ENCODE results near the gene SLC44A3. TPM values are rescaled to one million over a fixed set of nuclear protein-coding genes. Genes with fewer than 3 reads are reported as not detected.

Gene SLC44A3
- total and polyA plus RNA-seq, 2 donors: 4.7 to 6.8 TPM

GRCh38 chr1:94806441-94806871 is 13.7 kb upstream of the SLC44A3 start:
- H3K36me3 ChIP-seq (ENCODE audit: control insufficient read depth in 2 of 2, insufficient read depth in 2 of 2, low read length in 1 of 2): no peaks in the 10 kb centered on the region
- H3K4me1 ChIP-seq (ENCODE audit: control insufficient read depth in 2 of 2, insufficient read depth in 2 of 2, low read length in 2 of 2): peaks cover 0 to 44% of the 10 kb centered on the region in 2 donors
- H3K27me3 ChIP-seq (ENCODE audit: control insufficient read depth in 2 of 2, insufficient read depth in 1 of 2, low read length in 1 of 2): no peaks in the 10 kb centered on the region
- DNase-seq (ENCODE audit: low read depth in 6 of 9, low spot score in 9 of 9): no peak
- WGBS: 72% methylated on average over 6 of the region's 6 CpGs
- H3K27ac ChIP-seq (ENCODE audit: low read depth in 1 of 2, low read length in 1 of 2): no peak overlapping the region
- H3K9me3 ChIP-seq (ENCODE audit: control insufficient read depth in 2 of 2, insufficient read depth in 1 of 2, low read length in 1 of 2): no peaks in the 10 kb centered on the region
- H3K4me3 ChIP-seq (ENCODE audit: low read length in 2 of 2): no peak overlapping the region

- 81% methylated on average over 12 of the region's 12 CpGs for WGBS
- DNase-seq (ENCODE audit: low read depth in 6 of 9, low spot score in 9 of 9): peak in 1 of 9 donors; percentile 63
These were observed 12.2 kb upstream of the SLC44A3 start for GRCh38 chr1:94807742-94808491.

GRCh38 chr1:94808669-94809068 is 11.5 kb upstream of the SLC44A3 start:
- peaks cover 0 to 28% of the 10 kb centered on the region in 2 donors for H3K4me1 ChIP-seq (ENCODE audit: control insufficient read depth in 2 of 2, insufficient read depth in 2 of 2, low read length in 2 of 2)

More at GRCh38 chr1:94807742-94808491, 12.2 kb upstream of the SLC44A3 start:
- no peak overlapping the region for H3K27ac ChIP-seq (ENCODE audit: low read depth in 1 of 2, low read length in 1 of 2)
- peaks cover 0 to 36% of the 10 kb centered on the region in 2 donors for H3K4me1 ChIP-seq (ENCODE audit: control insufficient read depth in 2 of 2, insufficient read depth in 2 of 2, low read length in 2 of 2)
- H3K36me3 ChIP-seq (ENCODE audit: control insufficient read depth in 2 of 2, insufficient read depth in 2 of 2, low read length in 1 of 2): no peaks in the 10 kb centered on the region
- no peak overlapping the region for H3K4me3 ChIP-seq (ENCODE audit: low read length in 2 of 2)
- no peaks in the 10 kb centered on the region for H3K27me3 ChIP-seq (ENCODE audit: control insufficient read depth in 2 of 2, insufficient read depth in 1 of 2, low read length in 1 of 2)
- no peaks in the 10 kb centered on the region for H3K9me3 ChIP-seq (ENCODE audit: control insufficient read depth in 2 of 2, insufficient read depth in 1 of 2, low read length in 1 of 2)

GRCh38 chr1:94812985-94813384 is 7.2 kb upstream of the SLC44A3 start:
- Histone ChIP-seq H3K27me3 (ENCODE audit: control insufficient read depth in 2 of 2, insufficient read depth in 1 of 2, low read length in 1 of 2) (peaks cover 0 to 2% of the 10 kb centered on the region in 2 donors), H3K4me1 (ENCODE audit: control insufficient read depth in 2 of 2, insufficient read depth in 2 of 2, low read length in 2 of 2) (peaks cover 0 to 10% of the 10 kb centered on the region in 2 donors), H3K4me3 (ENCODE audit: low read length in 2 of 2) (no peak overlapping the region), H3K9me3 (ENCODE audit: control insufficient read depth in 2 of 2, insufficient read depth in 1 of 2, low read length in 1 of 2) (no peaks in the 10 kb centered on the region), H3K27ac (ENCODE audit: low read depth in 1 of 2, low read length in 1 of 2) (no peak overlapping the region), H3K36me3 (ENCODE audit: control insufficient read depth in 2 of 2, insufficient read depth in 2 of 2, low read length in 1 of 2) (no peaks in the 10 kb centered on the region)
- DNase-seq (ENCODE audit: low read depth in 6 of 9, low spot score in 9 of 9): no peak
- WGBS: 93% methylated on average over 4 of the region's 4 CpGs

More at GRCh38 chr1:94808669-94809068, 11.5 kb upstream of the SLC44A3 start:
- no peak for DNase-seq (ENCODE audit: low read depth in 6 of 9, low spot score in 9 of 9)
- H3K36me3 ChIP-seq (ENCODE audit: control insufficient read depth in 2 of 2, insufficient read depth in 2 of 2, low read length in 1 of 2): no peaks in the 10 kb centered on the region
- H3K27me3 ChIP-seq (ENCODE audit: control insufficient read depth in 2 of 2, insufficient read depth in 1 of 2, low read length in 1 of 2): no peaks in the 10 kb centered on the region
- H3K27ac ChIP-seq (ENCODE audit: low read depth in 1 of 2, low read length in 1 of 2): no peak overlapping the region
- no peak overlapping the region for H3K4me3 ChIP-seq (ENCODE audit: low read length in 2 of 2)
- no peaks in the 10 kb centered on the region for H3K9me3 ChIP-seq (ENCODE audit: control insufficient read depth in 2 of 2, insufficient read depth in 1 of 2, low read length in 1 of 2)
- 51% methylated on average over 3 of the region's 3 CpGs for WGBS

- no peak overlapping the region for H3K4me3 ChIP-seq (ENCODE audit: low read length in 2 of 2)
- H3K27me3 ChIP-seq (ENCODE audit: control insufficient read depth in 2 of 2, insufficient read depth in 1 of 2, low read length in 1 of 2): peaks cover 19 to 22% of the 10 kb centered on the region in 2 donors
- no peak for DNase-seq (ENCODE audit: low read depth in 6 of 9, low spot score in 9 of 9)
- H3K9me3 ChIP-seq (ENCODE audit: control insufficient read depth in 2 of 2, insufficient read depth in 1 of 2, low read length in 1 of 2): peaks cover 0 to 3% of the 10 kb centered on the region in 2 donors
- WGBS: 97% methylated on average over 1 of the region's 1 CpG
- H3K4me1 ChIP-seq (ENCODE audit: control insufficient read depth in 2 of 2, insufficient read depth in 2 of 2, low read length in 2 of 2): peaks cover 0 to 8% of the 10 kb centered on the region in 2 donors
- H3K27ac ChIP-seq (ENCODE audit: low read depth in 1 of 2, low read length in 1 of 2): no peak overlapping the region
- no peaks in the 10 kb centered on the region for H3K36me3 ChIP-seq (ENCODE audit: control insufficient read depth in 2 of 2, insufficient read depth in 2 of 2, low read length in 1 of 2)
These were observed 4.1 kb upstream of the SLC44A3 start for GRCh38 chr1:94816030-94816429.

- no peak overlapping the region for H3K4me3 ChIP-seq (ENCODE audit: low read length in 2 of 2)
- peaks cover 27 to 34% of the 10 kb centered on the region in 2 donors for H3K27me3 ChIP-seq (ENCODE audit: control insufficient read depth in 2 of 2, insufficient read depth in 1 of 2, low read length in 1 of 2)
- H3K4me1 ChIP-seq (ENCODE audit: control insufficient read depth in 2 of 2, insufficient read depth in 2 of 2, low read length in 2 of 2): peaks cover 0 to 8% of the 10 kb centered on the region in 2 donors
- 96% methylated on average over 2 of the region's 2 CpGs for WGBS
- H3K27ac ChIP-seq (ENCODE audit: low read depth in 1 of 2, low read length in 1 of 2): no peak overlapping the region
- H3K36me3 ChIP-seq (ENCODE audit: control insufficient read depth in 2 of 2, insufficient read depth in 2 of 2, low read length in 1 of 2): no peaks in the 10 kb centered on the region
- no peak for DNase-seq (ENCODE audit: low read depth in 6 of 9, low spot score in 9 of 9)
- H3K9me3 ChIP-seq (ENCODE audit: control insufficient read depth in 2 of 2, insufficient read depth in 1 of 2, low read length in 1 of 2): peaks cover 0 to 3% of the 10 kb centered on the region in 2 donors
These were observed 2.4 kb upstream of the SLC44A3 start for GRCh38 chr1:94817712-94818111.

- 53% methylated on average over 14 of the region's 14 CpGs for WGBS
These were observed 766 bp upstream of the SLC44A3 start for GRCh38 chr1:94819238-94819944.

GRCh38 chr1:94820936-94821335 is 779 bp downstream of the SLC44A3 start:
- no peaks in the 10 kb centered on the region for H3K36me3 ChIP-seq (ENCODE audit: control insufficient read depth in 2 of 2, insufficient read depth in 2 of 2, low read length in 1 of 2)
- H3K27ac ChIP-seq (ENCODE audit: low read depth in 1 of 2, low read length in 1 of 2): no peak overlapping the region
- peaks cover 0 to 3% of the 10 kb centered on the region in 2 donors for H3K9me3 ChIP-seq (ENCODE audit: control insufficient read depth in 2 of 2, insufficient read depth in 1 of 2, low read length in 1 of 2)
- 51% methylated on average over 7 of the region's 7 CpGs for WGBS
- peaks cover 27 to 43% of the 10 kb centered on the region in 2 donors for H3K27me3 ChIP-seq (ENCODE audit: control insufficient read depth in 2 of 2, insufficient read depth in 1 of 2, low read length in 1 of 2)
- DNase-seq (ENCODE audit: low read depth in 6 of 9, low spot score in 9 of 9): no peak
- H3K4me3 ChIP-seq (ENCODE audit: low read length in 2 of 2): peak overlapping the region; percentile 43 to 47
- peaks cover 0 to 8% of the 10 kb centered on the region in 2 donors for H3K4me1 ChIP-seq (ENCODE audit: control insufficient read depth in 2 of 2, insufficient read depth in 2 of 2, low read length in 2 of 2)

More at GRCh38 chr1:94819238-94819944, 766 bp upstream of the SLC44A3 start:
- Histone ChIP-seq H3K27me3 (ENCODE audit: control insufficient read depth in 2 of 2, insufficient read depth in 1 of 2, low read length in 1 of 2) (peaks cover 27 to 43% of the 10 kb centered on the region in 2 donors), H3K4me1 (ENCODE audit: control insufficient read depth in 2 of 2, insufficient read depth in 2 of 2, low read length in 2 of 2) (peaks cover 0 to 8% of the 10 kb centered on the region in 2 donors), H3K36me3 (ENCODE audit: control insufficient read depth in 2 of 2, insufficient read depth in 2 of 2, low read length in 1 of 2) (no peaks in the 10 kb centered on the region), H3K9me3 (ENCODE audit: control insufficient read depth in 2 of 2, insufficient read depth in 1 of 2, low read length in 1 of 2) (peaks cover 0 to 3% of the 10 kb centered on the region in 2 donors), H3K27ac (ENCODE audit: low read depth in 1 of 2, low read length in 1 of 2) (no peak overlapping the region), H3K4me3 (ENCODE audit: low read length in 2 of 2) (peak overlapping the region; percentile 43 to 44)
- DNase-seq (ENCODE audit: low read depth in 6 of 9, low spot score in 9 of 9): no peak

Data from thymus (tissue), 11 donors.